HepG2 (cell line): ENCODE results near the gene ZC3H18. TPM values are rescaled to one million over a fixed set of nuclear protein-coding genes. Genes with fewer than 3 reads are reported as not detected.

ENCODE experiments used
- ATF1 ChIP-seq: IDR thresholded peaks from 2 replicates; pipeline ENCODE4 v1.6.1; 2016; ENCODE audit warnings: mild to moderate bottlenecking, control low read depth
- E2F5 ChIP-seq: sonication (generic); formaldehyde crosslinking; conservative IDR thresholded peaks from 2 replicates; pipeline ENCODE4 v1.4.0; 2020; ENCODE audit warnings: missing genetic modification reagents
- ELF1 ChIP-seq: sonication (generic); formaldehyde crosslinking; IDR thresholded peaks from 2 replicates; pipeline ENCODE4 v1.4.0; 2020; ENCODE audit warnings: missing genetic modification reagents
- FOXO4 ChIP-seq: sonication (generic); formaldehyde crosslinking; conservative IDR thresholded peaks from 2 replicates; pipeline ENCODE4 v1.8.1; 2023; ENCODE audit warnings: missing genetic modification reagents
- HNF4G ChIP-seq, 2 experiments: sonication (generic) in 1 of 2; formaldehyde crosslinking in 1 of 2; IDR thresholded peaks; 2 replicates each; pipeline versions ENCODE4 v1.4.0 to v1.6.1; 2011 to 2020; ENCODE audit warnings: borderline replicate concordance in 2 of 2, low read depth in 2 of 2, mild to moderate bottlenecking in 2 of 2, low read length in 1 of 2, missing genetic modification reagents in 1 of 2, moderate library complexity in 1 of 2
- KAT2B ChIP-seq: fragments of 150-350 bp; IDR thresholded peaks from 2 replicates; pipeline ENCODE4 v1.6.1; 2014; ENCODE audit warnings: low read depth, low read length, borderline replicate concordance
- NFE2 ChIP-seq: sonication (generic); formaldehyde crosslinking; IDR thresholded peaks from 2 replicates; pipeline ENCODE4 v1.4.0; 2020; ENCODE audit warnings: missing genetic modification reagents
- PHF5A ChIP-seq: IDR thresholded peaks from one replicate; pipeline ENCODE4 v1.6.1; 2018; ENCODE audit warnings: low read depth, missing genetic modification reagents; ENCODE audit not compliant: unreplicated experiment
- RERE ChIP-seq: IDR thresholded peaks from 2 replicates; pipeline ENCODE4 v1.6.1; 2016; ENCODE audit warnings: low read depth, missing genetic modification reagents, missing compliant biosample characterization
- SNAI1 ChIP-seq: sonication (generic); formaldehyde crosslinking; IDR thresholded peaks from 2 replicates; pipeline ENCODE4 v1.5.0; 2020; ENCODE audit warnings: mild to moderate bottlenecking, missing genetic modification reagents, borderline replicate concordance
- THAP7 ChIP-seq: sonication (generic); formaldehyde crosslinking; IDR thresholded peaks from 2 replicates; pipeline ENCODE4 v1.8.1; 2023; ENCODE audit warnings: mild to moderate bottlenecking, missing genetic modification reagents
- TOPORS ChIP-seq: sonication (generic); formaldehyde crosslinking; IDR thresholded peaks from 2 replicates; pipeline ENCODE4 v1.8.0; 2023; ENCODE audit warnings: mild to moderate bottlenecking, missing genetic modification reagents
- ZNF326 ChIP-seq: sonication (generic); formaldehyde crosslinking; IDR thresholded peaks from 2 replicates; pipeline ENCODE4 v1.4.0; 2020; ENCODE audit warnings: missing genetic modification reagents, borderline replicate concordance
- ZNF44 ChIP-seq: sonication (generic); formaldehyde crosslinking; IDR thresholded peaks from 2 replicates; pipeline ENCODE4 v1.5.1; 2020; ENCODE audit warnings: mild to moderate bottlenecking, missing genetic modification reagents
- ZNF607 ChIP-seq: sonication (generic); formaldehyde crosslinking; IDR thresholded peaks from 2 replicates; pipeline ENCODE4 v1.5.1; 2020; ENCODE audit warnings: missing genetic modification reagents, mild to moderate bottlenecking, borderline replicate concordance
- ZNF775 ChIP-seq: sonication (generic); formaldehyde crosslinking; IDR thresholded peaks from 2 replicates; pipeline ENCODE4 v1.4.0; 2020; ENCODE audit warnings: missing genetic modification reagents, mild to moderate bottlenecking, moderate library complexity, borderline replicate concordance
- polyA plus RNA-seq, 8 experiments: library from polyadenylated mRNA; depleted of rRNA in 3 of 8; stranded (reverse) in 7 of 8; unstranded in 1 of 8; fragments of >200 nt; fragmentation: Illumina TruSeq in 4 of 8; extraction: Trizol in 4 of 8; gene quantifications; 2 replicates each; pipeline versions ENCODE4 v1.2.1 to v1.2.3, GENCODE V29; 2011 to 2016; ENCODE audit warnings: low read depth in 4 of 8, missing spikeins in 1 of 8, mixed read lengths in 1 of 8; ENCODE audit not compliant: insufficient read depth in 1 of 8
- total RNA-seq, 5 experiments: library from RNA; depleted of rRNA; stranded (reverse); fragments of >200 nt; fragmentation: Illumina TruSeq; extraction: Trizol; gene quantifications; 2 replicates each; pipeline ENCODE4 v1.2.3, GENCODE V29; 2016; ENCODE audit warnings: low read depth in 1 of 5
- TF ChIP-seq, protein P1 (sequence below): IDR thresholded peaks from 2 replicates; pipeline ENCODE4 v1.6.1; 2016; ENCODE audit warnings: mild to moderate bottlenecking, missing biosample characterization, missing genetic modification reagents
- TF ChIP-seq, protein P2 (sequence below): IDR thresholded peaks from 2 replicates; pipeline ENCODE4 v1.6.1; 2016; ENCODE audit warnings: low read depth, control low read depth

The ZC3H18 gene
- total and polyA plus RNA-seq, 2 of the 13 experiments (the other 11 are each of a cell fraction or from before 2014, with no cell fraction given) = 11.2 to 27.4 TPM

DNA sequence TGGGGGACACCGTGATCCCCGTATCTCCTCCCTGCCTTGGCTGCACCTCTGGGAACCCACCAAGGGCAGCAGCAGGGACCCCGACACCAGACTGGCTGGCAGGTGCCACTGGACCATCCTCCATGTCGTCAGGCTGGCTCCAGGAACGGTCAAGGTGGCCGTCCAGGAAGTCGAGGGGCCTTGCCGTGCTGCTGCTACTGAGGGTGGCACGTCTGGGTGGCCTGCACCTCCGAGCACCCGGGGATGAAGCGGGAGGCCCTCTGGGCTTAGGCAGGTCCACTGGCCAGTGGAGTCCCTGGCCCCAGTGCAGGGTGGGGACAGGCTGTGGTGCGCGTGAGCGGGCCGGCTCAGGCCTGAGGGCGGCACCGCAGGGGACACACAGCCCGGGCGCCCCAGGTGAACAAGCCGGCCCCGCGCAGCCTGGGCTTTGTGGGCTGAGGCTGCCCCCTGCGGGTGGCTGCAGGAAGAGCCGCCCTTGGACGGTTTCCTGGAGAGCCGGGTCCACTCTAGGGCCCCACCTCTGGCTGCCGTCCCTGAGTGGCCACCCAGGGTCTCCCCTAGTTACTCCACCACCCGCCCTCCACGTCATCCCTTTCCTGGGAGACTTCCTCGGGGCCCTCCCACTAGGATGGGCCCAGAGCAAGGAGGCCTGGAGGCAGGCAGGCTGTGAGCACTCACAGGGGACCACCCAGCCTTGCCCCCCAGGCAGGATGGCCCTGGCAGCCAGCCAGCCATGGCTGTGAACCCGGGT, 42.8 kb upstream of the ZC3H18 start (continued):
- TF ChIP-seq FOXO4 (CRISPR knock-in tag) (no peak), ATF1 (CRISPR knock-in tag) (no peak), TOPORS (CRISPR knock-in tag) (no peak), SNAI1 (no peak), ZNF326 (CRISPR knock-in tag) (no peak), PHF5A (CRISPR knock-in tag) (no peak), ZNF775 (CRISPR knock-in tag) (no peak), ZNF44 (CRISPR knock-in tag) (no peak), E2F5 (CRISPR knock-in tag) (no peak), NFE2 (CRISPR knock-in tag) (no peak), HNF4G (IDR thresholded peaks at IDR 0.05; ENCODE audit: borderline replicate concordance, low read depth, low read length) (0 out of 2 replicates have a peak, but pooled peaks have one; percentile 19), HNF4G (CRISPR knock-in tag; IDR thresholded peaks at IDR 0.05; ENCODE audit: borderline replicate concordance, low read depth) (peak; percentile 59; the same call in 1 of the 2 replicates), THAP7 (CRISPR knock-in tag) (no peak), KAT2B (no peak), RERE (CRISPR knock-in tag) (no peak), ELF1 (CRISPR knock-in tag) (0 out of 2 replicates have a peak, but pooled peaks have one; percentile 14), ZNF607 (CRISPR knock-in tag) (peak; percentile 80; the same call in 1 of the 2 replicates)
- TF ChIP-seq, protein P1, sequence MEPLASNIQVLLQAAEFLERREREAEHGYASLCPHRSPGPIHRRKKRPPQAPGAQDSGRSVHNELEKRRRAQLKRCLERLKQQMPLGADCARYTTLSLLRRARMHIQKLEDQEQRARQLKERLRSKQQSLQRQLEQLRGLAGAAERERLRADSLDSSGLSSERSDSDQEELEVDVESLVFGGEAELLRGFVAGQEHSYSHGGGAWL (CRISPR knock-in tag) = peak; percentile 74; the same call in 1 of the 2 replicates
- TF ChIP-seq, protein P2, sequence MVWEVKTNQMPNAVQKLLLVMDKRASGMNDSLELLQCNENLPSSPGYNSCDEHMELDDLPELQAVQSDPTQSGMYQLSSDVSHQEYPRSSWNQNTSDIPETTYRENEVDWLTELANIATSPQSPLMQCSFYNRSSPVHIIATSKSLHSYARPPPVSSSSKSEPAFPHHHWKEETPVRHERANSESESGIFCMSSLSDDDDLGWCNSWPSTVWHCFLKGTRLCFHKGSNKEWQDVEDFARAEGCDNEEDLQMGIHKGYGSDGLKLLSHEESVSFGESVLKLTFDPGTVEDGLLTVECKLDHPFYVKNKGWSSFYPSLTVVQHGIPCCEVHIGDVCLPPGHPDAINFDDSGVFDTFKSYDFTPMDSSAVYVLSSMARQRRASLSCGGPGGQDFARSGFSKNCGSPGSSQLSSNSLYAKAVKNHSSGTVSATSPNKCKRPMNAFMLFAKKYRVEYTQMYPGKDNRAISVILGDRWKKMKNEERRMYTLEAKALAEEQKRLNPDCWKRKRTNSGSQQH (CRISPR knock-in tag) = no peak
